ENCODE measurements around the gene RABGAP1L. TPM values are rescaled to one million over a fixed set of nuclear protein-coding genes. Genes with fewer than 3 reads are reported as not detected.
"Not testable (repeated sequence)": the region's sequence is repeated elsewhere in the genome, so short reads cannot be mapped to it uniquely, and the experiment has no call there.

Gene RABGAP1L
- total and polyA plus RNA-seq, 5 experiments from 2014 or later: 36.8 to 93.6 (median 59.8) TPM

DNA sequence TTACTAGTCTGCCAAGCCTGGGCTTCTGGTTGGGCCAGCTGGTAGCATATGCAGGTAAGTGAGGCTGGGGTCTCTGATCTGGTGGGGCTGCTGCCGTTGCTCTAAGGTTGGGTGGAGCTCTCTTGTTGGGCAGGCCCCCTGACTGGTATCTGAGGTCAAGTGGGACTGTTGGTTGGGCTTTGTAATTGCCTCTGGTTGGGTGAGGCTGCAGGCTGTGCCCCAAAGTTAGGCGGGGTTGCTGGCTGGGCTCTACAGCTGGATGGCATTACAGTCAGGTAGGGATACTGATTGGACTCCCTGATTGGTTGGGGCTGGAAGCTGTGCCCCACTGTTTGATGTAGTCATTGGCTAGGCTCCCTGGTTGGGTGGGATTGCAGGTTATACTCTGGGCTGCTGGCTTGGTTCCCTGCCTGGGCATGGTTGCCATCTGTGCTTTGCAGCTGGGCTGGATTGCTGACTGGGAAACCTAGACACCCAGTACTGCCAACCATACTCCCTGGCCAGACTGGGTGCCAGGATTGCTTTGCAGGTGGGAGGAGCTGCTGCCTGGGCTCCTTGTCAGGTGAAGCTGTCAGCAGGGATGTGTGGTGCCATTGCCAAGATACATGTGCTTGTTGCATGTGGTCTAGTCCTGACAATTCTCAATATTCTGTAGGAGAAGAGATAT, 130.5 kb downstream of the RABGAP1L start:
- H3K27ac Mint-ChIP-seq: no peak overlapping the region
- H3K27me3 Mint-ChIP-seq: no peaks in the 10 kb centered on the region
- POLR2A ChIA-PET: no interaction called here
- peaks cover 70 to 85% (median 84%) of the 10 kb centered on the region in 3 donors for H3K36me3 Mint-ChIP-seq
- peaks cover 7 to 55% (median 34%) of the 10 kb centered on the region in 9 donors for H3K9me3 Mint-ChIP-seq
- no peak overlapping the region for H3K4me3 Mint-ChIP-seq
- DNase-seq (no peak), ATAC-seq (no peak)
- peaks cover 0 to 4% (median under 1%) of the 10 kb centered on the region in 4 donors for H3K4me1 Mint-ChIP-seq

- Mint-ChIP-seq H3K4me1 (peaks cover 0 to 4% (median under 1%) of the 10 kb centered on the region in 4 donors), H3K27ac (no peak overlapping the region), H3K9me3 (peaks cover 9 to 55% (median 34%) of the 10 kb centered on the region in 9 donors), H3K4me3 (no peak overlapping the region), H3K27me3 (no peaks in the 10 kb centered on the region), H3K36me3 (peaks cover 67 to 75% (median 74%) of the 10 kb centered on the region in 3 donors)
- POLR2A ChIA-PET: no interaction called here
- DNase-seq (no peak), ATAC-seq (no peak)
These were observed 131.7 kb downstream of the RABGAP1L start for GRCh38 chr1:174291059-174291458.

- Mint-ChIP-seq H3K36me3 (peaks cover 34 to 66% (median 49%) of the 10 kb centered on the region in 3 donors), H3K27ac (no peak overlapping the region), H3K27me3 (no peaks in the 10 kb centered on the region), H3K4me1 (peaks cover 0 to 8% (median 1%) of the 10 kb centered on the region in 4 donors), H3K4me3 (no peak overlapping the region), H3K9me3 (peaks cover 0 to 10% (median 5%) of the 10 kb centered on the region in 9 donors)
- ATAC-seq (no peak), DNase-seq (no peak)
- POLR2A ChIA-PET: no interaction called here
These were observed 137.0 kb downstream of the RABGAP1L start for GRCh38 chr1:174296309-174296708.

DNA sequence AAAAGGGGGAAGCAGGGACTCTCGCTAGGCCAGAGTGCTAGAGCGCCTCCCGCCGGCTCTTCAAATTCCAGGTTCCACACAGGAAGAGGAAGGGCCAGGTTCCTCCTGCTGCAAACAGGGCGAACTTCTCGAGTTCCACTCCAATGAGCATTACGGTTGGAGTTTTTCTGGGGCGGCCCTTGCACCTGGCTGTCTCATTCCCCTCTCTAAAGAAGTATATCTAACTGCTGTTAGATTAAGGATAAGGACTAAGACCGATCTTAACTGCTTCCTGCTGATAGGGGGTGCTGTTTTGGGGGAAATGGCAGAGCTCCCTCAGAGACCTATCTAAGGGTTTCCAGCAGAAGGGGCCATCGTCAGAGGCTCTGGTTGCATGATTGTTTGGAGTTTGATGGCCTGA, 138.0 kb downstream of the RABGAP1L start:
- POLR2A ChIA-PET: no interaction called here
- no peak overlapping the region for H3K27ac Mint-ChIP-seq
- H3K4me3 Mint-ChIP-seq: no peak overlapping the region
- ATAC-seq (no peak), DNase-seq (no peak)
- no peaks in the 10 kb centered on the region for H3K27me3 Mint-ChIP-seq
- peaks cover 0 to 11% (median 9%) of the 10 kb centered on the region in 4 donors for H3K4me1 Mint-ChIP-seq
- H3K9me3 Mint-ChIP-seq: peaks cover 0 to 14% (median 7%) of the 10 kb centered on the region in 9 donors
- H3K36me3 Mint-ChIP-seq: peaks cover 38 to 71% (median 52%) of the 10 kb centered on the region in 3 donors

- peaks cover 0 to 12% (median 8%) of the 10 kb centered on the region in 4 donors for H3K4me1 Mint-ChIP-seq
- POLR2A ChIA-PET: no interaction called here
These were observed 142.2 kb downstream of the RABGAP1L start for GRCh38 chr1:174301295-174302077.

DNA sequence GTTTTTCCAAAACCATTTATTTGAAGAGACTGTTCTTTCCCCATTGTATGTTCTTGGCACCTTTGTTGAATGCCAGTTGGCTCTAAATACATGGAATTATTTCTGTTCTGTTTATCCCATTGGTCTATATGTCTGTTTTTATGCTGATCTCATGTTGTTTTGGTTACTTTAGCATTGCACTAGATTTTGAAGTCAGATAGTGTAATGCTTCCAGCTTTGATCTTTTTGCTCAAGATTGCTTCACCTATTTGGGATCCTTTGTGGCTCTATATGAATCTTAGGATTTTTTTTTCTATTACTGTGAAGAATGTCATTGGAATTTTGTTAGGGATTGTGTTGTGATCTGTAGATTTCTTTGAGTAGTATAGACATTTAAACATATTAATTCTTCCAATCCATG, 149.3 kb downstream of the RABGAP1L start:
- Mint-ChIP-seq H3K4me3 (no peak overlapping the region), H3K27me3 (no peaks in the 10 kb centered on the region), H3K4me1 (peaks cover 0 to 17% (median 5%) of the 10 kb centered on the region in 4 donors), H3K36me3 (peaks cover 64 to 90% (median 82%) of the 10 kb centered on the region in 3 donors), H3K9me3 (peaks cover 32 to 70% (median 55%) of the 10 kb centered on the region in 9 donors), H3K27ac (no peak overlapping the region)
- POLR2A ChIA-PET: no interaction called here
- no peak for DNase-seq
- no peak for ATAC-seq

More at GRCh38 chr1:174301295-174302077, 142.2 kb downstream of the RABGAP1L start:
- ATAC-seq (no peak), DNase-seq (no peak)
- Mint-ChIP-seq H3K4me3 (no peak overlapping the region), H3K27ac (peak overlapping the region in 2 of 10 donors; percentile 24 to 85), H3K27me3 (no peaks in the 10 kb centered on the region), H3K9me3 (peaks cover 0 to 20% (median 4%) of the 10 kb centered on the region in 9 donors), H3K36me3 (peaks cover 35 to 80% (median 51%) of the 10 kb centered on the region in 3 donors)

DNA sequence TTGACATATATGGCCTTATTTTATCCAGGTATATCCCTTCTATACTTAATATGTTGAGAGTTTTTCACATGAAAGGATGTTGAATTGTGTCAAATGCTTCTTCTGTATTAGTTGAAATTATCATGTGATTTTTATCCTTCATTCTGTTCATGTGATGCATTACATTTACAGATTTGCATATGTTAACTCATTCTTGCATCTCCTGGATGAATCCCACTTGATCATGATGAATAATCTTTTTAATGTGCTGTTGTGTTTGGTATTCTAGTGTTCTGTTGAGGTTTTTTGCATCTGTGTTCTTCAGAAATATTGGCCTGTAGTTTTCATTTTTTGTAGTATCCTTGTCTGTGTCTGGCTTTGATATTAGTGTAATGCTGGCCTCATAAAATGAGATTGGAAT, 150.2 kb downstream of the RABGAP1L start:
- DNase-seq: no peak
- H3K4me1 Mint-ChIP-seq: peaks cover 0 to 26% (median 5%) of the 10 kb centered on the region in 4 donors
- no peak overlapping the region for H3K4me3 Mint-ChIP-seq
- no peaks in the 10 kb centered on the region for H3K27me3 Mint-ChIP-seq
- peaks cover 39 to 79% (median 64%) of the 10 kb centered on the region in 9 donors for H3K9me3 Mint-ChIP-seq
- POLR2A ChIA-PET: no interaction called here
- peaks cover 73 to 93% (median 90%) of the 10 kb centered on the region in 3 donors for H3K36me3 Mint-ChIP-seq
- ATAC-seq: no peak
- no peak overlapping the region for H3K27ac Mint-ChIP-seq

- DNase-seq: no peak
- Mint-ChIP-seq H3K36me3 (peaks cover 84 to 95% (median 94%) of the 10 kb centered on the region in 3 donors), H3K27me3 (no peaks in the 10 kb centered on the region), H3K4me3 (peak overlapping the region in 2 of 10 donors; percentile 1 to 52), H3K4me1 (peaks cover 0 to 29% (median 2%) of the 10 kb centered on the region in 4 donors), H3K9me3 (peaks cover 41 to 98% (median 73%) of the 10 kb centered on the region in 9 donors), H3K27ac (peak overlapping the region in 2 of 10 donors; percentile 30 to 61)
- no peak for ATAC-seq
- POLR2A ChIA-PET: no interaction called here
These were observed 155.1 kb downstream of the RABGAP1L start for GRCh38 chr1:174314433-174314832.

GRCh38 chr1:174315239-174315638, 155.9 kb downstream of the RABGAP1L start:
- Mint-ChIP-seq H3K27me3 (no peaks in the 10 kb centered on the region), H3K9me3 (peaks cover 38 to 98% (median 76%) of the 10 kb centered on the region in 9 donors), H3K4me1 (peaks cover 0 to 28% (median 0%) of the 10 kb centered on the region in 4 donors), H3K4me3 (peak overlapping the region in 1 of 10 donors; percentile 12), H3K36me3 (peaks cover 84 to 95% (median 94%) of the 10 kb centered on the region in 3 donors), H3K27ac (no peak overlapping the region)
- DNase-seq (no peak), ATAC-seq (no peak)
- POLR2A ChIA-PET: no interaction called here

DNA sequence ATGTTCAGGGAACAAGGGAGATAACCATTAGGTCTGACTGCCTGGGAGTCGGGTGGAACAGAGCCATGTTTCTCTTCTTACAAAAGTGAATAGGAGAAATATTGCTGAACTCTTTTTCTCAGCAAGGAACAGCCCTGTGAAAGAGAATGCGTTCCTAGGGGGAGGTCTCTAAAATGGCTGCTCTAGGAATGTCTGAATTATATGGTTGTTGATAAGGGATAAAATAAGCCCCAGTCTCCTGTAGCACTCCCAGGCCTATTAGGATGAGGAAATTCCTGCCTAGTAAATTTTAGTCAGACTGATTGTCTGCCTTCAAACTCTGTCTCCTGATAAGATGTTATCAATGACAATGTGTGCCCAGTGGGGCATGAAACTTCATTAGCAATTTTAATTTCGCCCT, 161.6 kb downstream of the RABGAP1L start:
- ATAC-seq: not testable (repeated sequence)
- Mint-ChIP-seq H3K9me3 (peaks cover 12 to 90% (median 67%) of the 10 kb centered on the region in 9 donors), H3K4me1 (peaks cover 2 to 24% (median 7%) of the 10 kb centered on the region in 4 donors)

DNA sequence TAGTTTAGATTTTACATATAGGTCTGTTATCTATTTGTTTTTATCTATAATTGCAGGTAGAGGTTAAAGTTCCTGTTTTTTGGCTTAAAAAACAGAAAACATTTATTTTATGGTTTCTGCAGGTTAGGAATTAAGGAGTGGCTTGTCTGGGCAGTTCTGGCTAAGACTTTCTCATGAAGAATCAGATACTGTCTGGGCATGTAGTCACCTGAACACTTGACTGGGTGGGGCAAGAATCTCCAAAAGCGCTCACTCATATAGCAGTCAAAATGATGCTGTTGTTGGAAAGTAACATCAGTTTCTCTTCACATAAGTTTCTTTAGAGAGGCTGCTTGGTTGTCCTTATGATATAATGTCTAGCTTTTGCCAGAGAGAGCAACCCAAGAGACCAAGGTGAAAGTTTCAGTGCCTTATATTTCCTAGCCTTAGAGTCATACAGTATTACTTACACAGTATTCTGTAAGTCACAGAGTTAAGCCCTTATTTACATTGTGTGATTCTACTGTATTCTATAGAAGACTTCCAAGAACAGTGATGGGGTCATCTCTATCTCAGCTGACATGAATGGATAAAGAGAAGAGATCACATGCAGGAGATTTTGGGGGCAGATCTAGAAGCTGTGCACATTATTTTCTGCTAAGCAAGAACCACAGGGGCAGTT, 163.0 kb downstream of the RABGAP1L start:
- DNase-seq (no peak), ATAC-seq (no peak)
- Mint-ChIP-seq H3K4me1 (peaks cover 2 to 21% (median 7%) of the 10 kb centered on the region in 4 donors), H3K36me3 (peaks cover 72 to 90% (median 74%) of the 10 kb centered on the region in 3 donors), H3K27me3 (no peaks in the 10 kb centered on the region), H3K27ac (no peak overlapping the region), H3K4me3 (no peak overlapping the region), H3K9me3 (peaks cover 13 to 88% (median 72%) of the 10 kb centered on the region in 9 donors)
- POLR2A ChIA-PET: no interaction called here

More for the DNA sequence above, 161.6 kb downstream of the RABGAP1L start:
- H3K27ac Mint-ChIP-seq, H3K4me3 Mint-ChIP-seq, DNase-seq, H3K27me3 Mint-ChIP-seq, POLR2A ChIA-PET: not testable (repeated sequence)
- peaks cover 74 to 90% (median 82%) of the 10 kb centered on the region in 3 donors for H3K36me3 Mint-ChIP-seq

DNA sequence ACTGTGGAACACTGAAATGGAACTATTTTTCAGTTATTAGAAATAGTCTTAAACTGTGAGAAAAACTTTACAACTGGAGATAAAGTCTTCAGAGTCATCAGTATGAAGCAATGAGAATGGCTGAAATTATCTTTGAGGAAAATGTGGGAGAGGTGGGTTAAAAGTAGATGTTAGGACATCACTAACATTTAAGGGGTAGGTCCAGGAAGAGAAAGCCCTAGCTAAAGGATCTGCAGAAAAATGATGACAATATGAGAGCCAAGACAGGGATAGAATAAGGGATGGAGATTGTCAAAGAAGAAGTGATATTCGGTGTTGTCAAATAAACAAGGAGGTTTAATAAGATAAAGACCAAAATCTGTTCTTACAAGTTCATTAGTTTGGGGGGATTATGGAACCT, 165.2 kb downstream of the RABGAP1L start:
- POLR2A ChIA-PET: no interaction called here
- Mint-ChIP-seq H3K4me3 (peak overlapping the region in 3 of 10 donors; percentile 5 to 17 (median 12)), H3K4me1 (peaks cover 2 to 16% (median 7%) of the 10 kb centered on the region in 4 donors), H3K9me3 (peaks cover 8 to 66% (median 56%) of the 10 kb centered on the region in 9 donors), H3K27me3 (no peaks in the 10 kb centered on the region), H3K36me3 (peaks cover 53 to 74% (median 58%) of the 10 kb centered on the region in 3 donors), H3K27ac (peak overlapping the region in 3 of 10 donors; percentile 7 to 38 (median 8))
- ATAC-seq: no peak
- no peak for DNase-seq

Measured in naive thymus-derived CD8-positive, alpha-beta T cell (primary cell).